Measurements from ENCODE around the gene CEP128. TPM values are rescaled to one million over a fixed set of nuclear protein-coding genes. Genes with fewer than 3 reads are reported as not detected.

Gene CEP128
- total RNA-seq, 4 donors from 2014 or later: 1.3 to 29.8 (median 11.9) TPM

DNA sequence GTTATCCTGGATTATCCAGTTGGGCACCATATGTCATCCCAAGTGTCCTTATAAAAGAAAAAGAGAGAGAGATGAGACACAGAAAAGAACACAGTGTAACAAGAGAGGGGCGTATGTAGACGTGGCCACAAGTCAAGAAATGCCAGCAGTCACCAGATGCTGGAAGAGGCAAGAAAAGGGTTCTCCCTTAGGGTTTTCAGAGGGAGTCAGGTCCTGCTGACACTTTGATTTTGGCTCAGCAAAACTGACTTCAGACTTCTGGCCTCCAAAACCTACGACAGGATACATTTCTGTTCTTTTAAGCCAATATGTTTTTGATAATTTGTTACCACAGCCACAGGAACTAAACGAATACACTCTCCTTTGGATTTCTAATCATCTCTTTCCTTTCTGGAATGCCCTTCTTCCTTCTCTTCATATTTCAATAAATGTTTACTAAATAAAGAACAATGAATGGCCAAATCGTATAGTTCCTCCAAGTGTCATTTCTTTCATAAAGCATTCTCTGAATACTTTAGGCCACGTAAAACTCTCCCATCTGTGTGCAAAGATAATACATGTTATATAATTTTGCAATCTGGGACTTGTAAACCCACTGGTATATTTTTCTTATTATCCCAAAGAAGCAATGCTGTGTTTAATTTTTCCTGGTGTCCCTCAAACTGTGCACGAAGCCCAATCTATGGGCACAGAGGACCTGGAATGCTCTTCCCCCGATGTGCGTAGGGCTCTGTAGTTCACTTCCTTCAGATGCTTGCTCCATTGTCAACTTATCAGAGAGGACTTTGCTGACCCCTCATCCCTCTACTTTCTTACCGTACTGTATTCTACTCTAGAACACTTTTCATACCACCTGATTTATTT lies 303.6 kb downstream of the CEP128 start:
- intact Hi-C loops (cut with DNase I; ENCODE audit: low total_unique reads): no loop called here
- Histone ChIP-seq H3K4me3 (no peak overlapping the region), H3K36me3 (no peaks in the 10 kb centered on the region), H3K4me1 (no peaks in the 10 kb centered on the region), H3K9me3 (no peaks in the 10 kb centered on the region), H3K27ac (no peak overlapping the region), H3K27me3 (no peaks in the 10 kb centered on the region)
- TF ChIP-seq, protein P1, sequence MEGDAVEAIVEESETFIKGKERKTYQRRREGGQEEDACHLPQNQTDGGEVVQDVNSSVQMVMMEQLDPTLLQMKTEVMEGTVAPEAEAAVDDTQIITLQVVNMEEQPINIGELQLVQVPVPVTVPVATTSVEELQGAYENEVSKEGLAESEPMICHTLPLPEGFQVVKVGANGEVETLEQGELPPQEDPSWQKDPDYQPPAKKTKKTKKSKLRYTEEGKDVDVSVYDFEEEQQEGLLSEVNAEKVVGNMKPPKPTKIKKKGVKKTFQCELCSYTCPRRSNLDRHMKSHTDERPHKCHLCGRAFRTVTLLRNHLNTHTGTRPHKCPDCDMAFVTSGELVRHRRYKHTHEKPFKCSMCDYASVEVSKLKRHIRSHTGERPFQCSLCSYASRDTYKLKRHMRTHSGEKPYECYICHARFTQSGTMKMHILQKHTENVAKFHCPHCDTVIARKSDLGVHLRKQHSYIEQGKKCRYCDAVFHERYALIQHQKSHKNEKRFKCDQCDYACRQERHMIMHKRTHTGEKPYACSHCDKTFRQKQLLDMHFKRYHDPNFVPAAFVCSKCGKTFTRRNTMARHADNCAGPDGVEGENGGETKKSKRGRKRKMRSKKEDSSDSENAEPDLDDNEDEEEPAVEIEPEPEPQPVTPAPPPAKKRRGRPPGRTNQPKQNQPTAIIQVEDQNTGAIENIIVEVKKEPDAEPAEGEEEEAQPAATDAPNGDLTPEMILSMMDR (IDR thresholded peaks at IDR 0.05): no peak
- no peak for TF ChIP-seq POLR2A (IDR thresholded peaks at IDR 0.05)
- DNase-seq: no peak

- H3K4me1 ChIP-seq: no peaks in the 10 kb centered on the region
- H3K4me3 ChIP-seq: no peak overlapping the region
- H3K27ac ChIP-seq: no peak overlapping the region
- no peaks in the 10 kb centered on the region for H3K36me3 ChIP-seq
- no peaks in the 10 kb centered on the region for H3K27me3 ChIP-seq
- DNase-seq: no peak
- intact Hi-C loops (cut with DNase I; ENCODE audit: low total_unique reads): no loop called here
- no peaks in the 10 kb centered on the region for H3K9me3 ChIP-seq
- TF ChIP-seq, protein P1 (IDR thresholded peaks at IDR 0.05): no peak
- TF ChIP-seq POLR2A (IDR thresholded peaks at IDR 0.05): no peak
These were observed 305.5 kb downstream of the CEP128 start for GRCh38 chr14:80636071-80636470.

DNA sequence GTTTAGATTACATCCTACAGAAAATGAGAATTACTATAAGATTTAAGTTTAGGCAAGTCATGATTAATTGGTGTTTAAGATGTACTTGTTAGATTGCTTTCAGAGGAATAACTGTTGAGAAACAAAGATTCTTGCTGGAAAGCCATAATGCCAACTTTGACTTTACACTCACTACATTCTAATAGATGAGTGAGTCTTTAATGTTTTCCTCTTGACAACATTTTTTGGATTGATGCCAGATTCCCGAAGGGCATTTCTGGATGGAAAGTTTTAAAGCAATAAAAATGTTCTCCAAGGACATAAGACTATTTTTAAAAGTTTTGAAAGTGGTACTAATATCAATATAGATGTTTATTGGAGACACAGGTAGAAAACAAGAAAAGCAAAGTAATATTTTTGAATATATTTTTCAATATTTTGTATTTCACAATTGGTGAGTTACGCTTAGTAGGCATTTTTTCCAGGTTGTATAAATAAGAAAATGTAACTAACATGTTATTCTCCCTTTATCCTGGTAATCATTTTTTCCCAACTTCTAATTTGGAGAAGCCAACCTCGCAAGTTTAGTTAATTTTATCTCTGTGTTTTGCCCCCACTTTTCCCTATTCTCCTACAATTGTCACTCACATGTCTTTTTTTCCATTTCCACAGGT lies 307.3 kb downstream of the CEP128 start:
- no peak for DNase-seq
- Histone ChIP-seq H3K36me3 (no peaks in the 10 kb centered on the region), H3K27ac (no peak overlapping the region), H3K27me3 (no peaks in the 10 kb centered on the region), H3K4me3 (no peak overlapping the region), H3K9me3 (no peaks in the 10 kb centered on the region), H3K4me1 (no peaks in the 10 kb centered on the region)
- intact Hi-C loops (cut with DNase I; ENCODE audit: low total_unique reads): no loop called here
- TF ChIP-seq POLR2A (IDR thresholded peaks at IDR 0.05): no peak
- TF ChIP-seq, protein P1 (IDR thresholded peaks at IDR 0.05): no peak

GRCh38 chr14:80629606-80630005 lies 311.9 kb downstream of the CEP128 start:
- Histone ChIP-seq H3K27ac (no peak overlapping the region), H3K36me3 (no peaks in the 10 kb centered on the region), H3K4me1 (no peaks in the 10 kb centered on the region), H3K27me3 (no peaks in the 10 kb centered on the region), H3K4me3 (no peak overlapping the region), H3K9me3 (no peaks in the 10 kb centered on the region)
- no peak for DNase-seq
- intact Hi-C loops (cut with DNase I; ENCODE audit: low total_unique reads): no loop called here
- TF ChIP-seq, protein P1 (IDR thresholded peaks at IDR 0.05): no peak
- TF ChIP-seq POLR2A (IDR thresholded peaks at IDR 0.05): no peak

DNA sequence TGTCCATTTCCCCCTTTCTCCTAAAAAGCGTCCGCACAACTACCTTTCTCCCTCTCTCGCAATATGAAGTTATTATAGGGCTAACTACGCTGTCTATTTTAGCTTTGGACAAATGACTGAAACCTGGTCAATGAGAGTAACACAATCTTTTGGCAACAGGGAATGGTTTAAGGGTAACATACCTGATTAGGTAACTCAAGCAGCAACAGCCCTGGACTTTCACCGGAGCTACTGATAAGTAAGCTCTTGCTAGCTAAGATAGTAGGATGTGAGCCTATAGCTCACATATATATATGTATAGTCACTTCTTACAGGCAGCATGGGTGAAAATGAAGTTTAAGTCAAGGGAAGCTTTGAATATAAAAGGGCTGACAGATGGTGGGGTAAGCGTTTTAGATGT lies 313.0 kb downstream of the CEP128 start:
- H3K4me1 ChIP-seq: no peaks in the 10 kb centered on the region
- no peak overlapping the region for H3K4me3 ChIP-seq
- TF ChIP-seq, protein P1 (IDR thresholded peaks at IDR 0.05): no peak
- no peak for TF ChIP-seq POLR2A (IDR thresholded peaks at IDR 0.05)
- intact Hi-C loops (cut with DNase I; ENCODE audit: low total_unique reads): no loop called here
- DNase-seq: no peak
- H3K27ac ChIP-seq: no peak overlapping the region
- H3K36me3 ChIP-seq: no peaks in the 10 kb centered on the region
- no peaks in the 10 kb centered on the region for H3K27me3 ChIP-seq
- H3K9me3 ChIP-seq: no peaks in the 10 kb centered on the region

Data from uterus (tissue), 4 donors.